Measurements from ENCODE around the gene OR10A6.

Gene OR10A6

GRCh38 chr11:7969756-7970646 is 38.9 kb upstream of the OR10A6 start:
- no peak for DNase-seq (ENCODE audit: extremely low read depth, insufficient read length)
- no peak for TF ChIP-seq CTCF (IDR thresholded peaks at IDR 0.05; ENCODE audit: insufficient read depth, low read length, poor library complexity, severe bottlenecking)
- Histone ChIP-seq H3K36me3 (ENCODE audit: control insufficient read depth, insufficient read depth, low read length) (no peaks in the 10 kb centered on the region), H3K27me3 (replicated peaks; ENCODE audit: control insufficient read depth, insufficient read depth, low read length) (no peaks in the 10 kb centered on the region; the same call in none of the 2 replicates), H3K4me3 (replicated peaks; ENCODE audit: low read depth, low read length) (no peak overlapping the region)

- DNase-seq (ENCODE audit: extremely low read depth, insufficient read length), result no peak
- Histone ChIP-seq H3K36me3 (ENCODE audit: control insufficient read depth, insufficient read depth, low read length) (no peaks in the 10 kb centered on the region), H3K4me3 (replicated peaks; ENCODE audit: low read depth, low read length) (no peak overlapping the region), H3K27me3 (replicated peaks; ENCODE audit: control insufficient read depth, insufficient read depth, low read length) (no peaks in the 10 kb centered on the region; the same call in none of the 2 replicates)
- no peak for TF ChIP-seq CTCF (IDR thresholded peaks at IDR 0.05; ENCODE audit: insufficient read depth, low read length, poor library complexity, severe bottlenecking)
These were observed 37.6 kb upstream of the OR10A6 start for GRCh38 chr11:7968686-7969085.

- no peak for DNase-seq (ENCODE audit: extremely low read depth, insufficient read length)
- no peaks in the 10 kb centered on the region for H3K36me3 ChIP-seq (ENCODE audit: control insufficient read depth, insufficient read depth, low read length)
- H3K27me3 ChIP-seq (replicated peaks; ENCODE audit: control insufficient read depth, insufficient read depth, low read length), result no peaks in the 10 kb centered on the region; the same call in none of the 2 replicates
- H3K4me3 ChIP-seq (replicated peaks; ENCODE audit: low read depth, low read length), result no peak overlapping the region
- TF ChIP-seq CTCF (IDR thresholded peaks at IDR 0.05; ENCODE audit: insufficient read depth, low read length, poor library complexity, severe bottlenecking), result no peak
These were observed 36.8 kb upstream of the OR10A6 start for GRCh38 chr11:7967826-7968225.

GRCh38 chr11:7967097-7967496 is 36.0 kb upstream of the OR10A6 start:
- no peaks in the 10 kb centered on the region; the same call in none of the 2 replicates for H3K27me3 ChIP-seq (replicated peaks; ENCODE audit: control insufficient read depth, insufficient read depth, low read length)
- DNase-seq (ENCODE audit: extremely low read depth, insufficient read length), result no peak

GRCh38 chr11:7965386-7965785 is 34.3 kb upstream of the OR10A6 start, which contains the start of gene NLRP10:
Gene NLRP10, minus strand, starts transcription at chr11:7965447. Its CDS starts 1,952 bp downstream, at chr11:7963495.
- no peaks in the 10 kb centered on the region for H3K36me3 ChIP-seq (ENCODE audit: control insufficient read depth, insufficient read depth, low read length)
- TF ChIP-seq CTCF (IDR thresholded peaks at IDR 0.05; ENCODE audit: insufficient read depth, low read length, poor library complexity, severe bottlenecking), result no peak
- DNase-seq (ENCODE audit: extremely low read depth, insufficient read length), result no peak
- no peak within 1 kb of the TSS for H3K4me3 ChIP-seq (replicated peaks; ENCODE audit: low read depth, low read length)
- no peaks in the 10 kb centered on the region; the same call in 1 of the 2 replicates for H3K27me3 ChIP-seq (replicated peaks; ENCODE audit: control insufficient read depth, insufficient read depth, low read length)

More at GRCh38 chr11:7967097-7967496, 36.0 kb upstream of the OR10A6 start:
- Histone ChIP-seq H3K36me3 (ENCODE audit: control insufficient read depth, insufficient read depth, low read length) (no peaks in the 10 kb centered on the region), H3K4me3 (replicated peaks; ENCODE audit: low read depth, low read length) (no peak overlapping the region)
- no peak for TF ChIP-seq CTCF (IDR thresholded peaks at IDR 0.05; ENCODE audit: insufficient read depth, low read length, poor library complexity, severe bottlenecking)
